Measurements from ENCODE around the gene EEF1AKMT4.
"Not testable (repeated sequence)": the region's sequence is repeated elsewhere in the genome, so short reads cannot be mapped to it uniquely, and the experiment has no call there.

EEF1AKMT4 gene

DNA sequence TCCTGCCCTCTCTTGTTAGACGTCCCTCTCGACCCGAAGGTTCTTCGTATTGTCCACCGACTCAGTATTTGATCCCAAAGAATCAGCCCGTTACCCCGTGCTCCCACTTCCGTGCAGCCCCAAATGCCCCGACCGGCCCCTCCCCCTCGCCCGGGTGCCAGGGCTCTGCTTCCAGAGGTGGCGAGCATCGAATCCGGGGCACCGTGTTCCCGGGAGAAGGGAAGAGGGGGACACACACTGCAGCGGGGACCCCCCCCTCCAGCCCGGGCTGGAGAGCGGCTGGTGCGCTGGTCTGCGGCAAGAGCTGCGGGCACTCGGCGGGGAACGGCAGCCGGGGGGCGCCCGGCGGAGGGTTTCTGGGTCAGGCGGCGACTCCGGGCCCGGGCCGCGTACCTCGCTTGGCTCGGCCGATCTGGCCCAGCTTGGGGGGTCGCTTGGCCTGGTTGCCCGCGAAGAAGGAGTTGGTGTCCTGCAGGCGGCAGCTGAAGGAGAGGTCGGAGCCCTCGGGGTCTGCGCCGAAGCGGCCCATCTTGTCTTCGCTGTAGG is 11.3 kb downstream of the EEF1AKMT4 start:
- DNase-seq (ENCODE audit: low spot score) = no peak

DNA sequence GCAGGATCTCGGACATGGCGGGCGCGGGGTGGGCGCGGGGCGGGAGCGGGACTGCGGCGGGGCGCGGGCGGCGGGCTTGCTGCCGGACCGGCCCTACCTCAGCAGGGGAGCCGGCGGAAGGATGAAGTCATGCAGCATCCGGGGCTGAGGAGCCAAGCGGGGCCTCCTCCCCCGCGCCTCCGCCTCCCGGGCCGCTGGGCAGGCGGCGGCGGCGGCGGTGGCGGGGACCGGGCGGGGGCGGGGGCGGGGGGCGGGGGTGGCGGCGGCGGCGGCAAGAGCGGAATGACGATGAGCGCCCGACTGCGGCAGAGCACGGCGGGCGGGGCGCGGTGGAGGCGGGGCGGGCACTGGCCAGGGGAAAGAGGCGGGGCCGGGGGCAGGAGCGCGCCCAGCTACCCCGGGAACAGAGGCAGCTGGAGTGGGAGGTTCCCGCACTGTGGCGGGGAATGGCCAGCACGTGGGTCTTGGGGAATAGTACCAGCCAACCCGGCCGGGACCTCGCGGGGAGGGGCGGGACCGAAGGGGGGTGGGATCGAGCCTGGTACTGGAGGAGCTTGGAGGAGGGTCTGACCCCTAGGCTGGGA is 11.9 kb downstream of the EEF1AKMT4 start, which contains the start of gene CAMK2N2:
CAMK2N2 (minus strand) TSS at position 284 of the 584 bp plus-strand sequence; CDS start at position 16, 268 bp downstream.
- DNase-seq (ENCODE audit: low spot score) = peak; percentile 56

DNA sequence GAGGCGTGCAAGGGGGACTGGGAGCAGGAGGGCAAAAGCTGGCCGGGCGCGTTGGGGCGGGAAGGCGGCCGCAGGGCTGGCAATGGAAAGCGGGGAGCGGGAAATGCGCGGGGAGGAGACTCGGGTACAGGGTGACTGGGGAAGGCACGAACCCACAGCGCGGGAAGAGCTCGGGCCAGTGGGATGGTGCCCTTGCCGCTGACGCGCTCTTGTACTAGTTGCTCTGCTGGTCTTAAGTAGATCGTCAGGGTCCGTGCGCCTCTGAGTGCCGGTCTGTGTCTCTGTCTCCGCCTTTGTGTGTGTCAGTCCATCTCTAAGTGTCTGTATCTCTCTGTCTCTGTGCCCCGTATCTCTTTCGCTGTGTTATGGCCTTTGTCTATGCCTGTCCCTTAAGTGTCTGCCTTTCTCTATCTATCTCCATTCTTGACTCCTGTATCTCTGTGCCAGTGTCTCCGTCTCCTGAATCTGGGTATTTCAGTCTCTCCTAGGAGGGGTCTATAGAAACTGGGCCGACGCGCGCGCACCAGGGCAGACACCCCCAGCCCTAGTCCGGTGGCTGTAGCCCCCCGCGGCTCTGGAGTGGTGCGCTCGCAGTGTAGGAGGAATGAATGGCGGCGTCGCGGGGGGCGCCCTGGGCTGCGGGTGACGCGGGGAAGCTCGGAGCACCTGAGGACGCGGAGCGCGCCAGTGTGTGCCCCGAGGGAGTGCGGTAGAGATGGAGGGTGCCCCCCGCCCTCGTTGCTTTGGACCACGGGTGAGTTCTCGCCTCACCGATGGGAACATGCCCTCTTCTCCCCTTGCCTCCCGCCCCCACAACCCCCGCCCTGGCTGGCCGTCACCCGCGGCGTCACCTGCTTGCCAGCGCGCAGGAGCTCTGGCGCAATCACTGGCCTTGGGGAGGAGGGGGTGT is 12.6 kb downstream of the EEF1AKMT4 start:
- no peak for DNase-seq (ENCODE audit: low spot score)

DNA sequence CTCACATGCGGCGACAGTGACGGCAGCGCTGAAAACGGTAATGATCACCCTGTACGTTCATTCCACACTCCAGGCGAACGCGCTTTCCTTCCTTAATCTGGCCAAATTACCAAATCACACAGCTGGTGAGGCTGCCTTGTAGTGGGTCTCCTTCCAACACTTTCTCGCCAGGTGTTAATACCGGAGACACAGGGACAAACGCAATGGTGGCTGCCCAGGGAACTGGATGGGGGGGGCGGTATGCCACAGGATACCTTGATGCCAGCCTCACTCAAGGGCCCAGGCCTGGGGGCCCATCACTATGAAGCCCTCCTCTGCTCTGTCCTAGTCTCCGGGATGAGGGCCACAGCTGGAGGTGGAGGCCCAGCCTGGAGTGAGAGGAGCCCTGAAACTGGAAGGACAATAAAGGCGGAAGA is 13.3 kb downstream of the EEF1AKMT4 start:
- DNase-seq (ENCODE audit: low spot score) = no peak

DNA sequence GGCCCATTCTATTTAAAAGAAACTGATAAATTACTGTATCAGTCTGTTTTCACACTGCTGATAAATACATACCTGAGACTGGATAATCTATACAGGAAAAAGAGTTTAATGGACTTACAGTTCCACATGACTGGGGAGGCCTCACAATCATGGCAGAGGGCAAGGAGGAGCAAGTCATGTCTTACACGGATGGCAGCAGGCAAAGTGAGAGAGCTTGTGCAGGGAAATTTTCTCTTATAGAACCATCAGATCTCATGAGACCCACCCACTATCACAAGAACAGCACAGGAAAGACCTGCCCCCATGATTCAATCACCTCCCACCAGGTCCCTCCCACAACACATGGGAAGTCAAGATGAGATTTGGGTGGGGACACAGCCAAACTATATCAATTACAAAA is 17.8 kb downstream of the EEF1AKMT4 start:
- DNase-seq (ENCODE audit: low spot score) = not testable (repeated sequence)

DNA sequence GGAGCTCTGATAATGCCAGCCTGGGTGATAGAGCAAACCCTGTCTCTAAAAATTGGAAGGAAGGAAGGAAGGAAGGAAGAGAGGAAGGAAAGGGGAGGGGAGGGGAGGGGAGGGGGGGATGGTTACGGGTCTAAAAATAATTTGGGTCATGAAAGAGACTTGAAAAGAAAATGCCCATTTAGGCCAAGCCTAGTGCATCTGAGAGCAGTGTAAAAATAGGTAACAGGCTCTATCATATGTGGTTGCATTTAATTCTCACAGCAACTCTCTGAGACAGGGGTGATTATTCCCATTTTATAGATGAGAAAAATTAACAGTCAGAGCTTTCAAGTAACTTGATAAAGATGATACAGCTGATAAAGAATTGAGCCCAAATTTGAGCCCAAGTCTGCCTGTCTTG is 22.8 kb downstream of the EEF1AKMT4 start:
- no peak for DNase-seq (ENCODE audit: low spot score)

DNA sequence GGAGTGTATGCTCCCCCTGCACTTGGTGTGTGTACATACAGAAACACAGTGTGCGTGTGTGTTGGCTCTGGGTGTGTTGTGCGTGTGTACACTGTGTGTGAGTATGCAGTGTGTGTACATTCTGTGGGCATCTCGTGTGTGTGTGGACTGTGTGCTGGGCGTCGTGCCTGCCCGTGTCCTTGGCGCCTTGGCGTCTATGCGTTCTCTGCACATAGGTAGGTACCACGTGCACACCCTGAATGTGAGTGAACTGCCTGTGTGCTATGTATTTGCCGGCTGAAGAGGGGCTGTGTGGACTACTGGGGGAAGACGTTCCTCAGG is 25.9 kb downstream of the EEF1AKMT4 start:
- DNase-seq (ENCODE audit: low spot score) = no peak

DNA sequence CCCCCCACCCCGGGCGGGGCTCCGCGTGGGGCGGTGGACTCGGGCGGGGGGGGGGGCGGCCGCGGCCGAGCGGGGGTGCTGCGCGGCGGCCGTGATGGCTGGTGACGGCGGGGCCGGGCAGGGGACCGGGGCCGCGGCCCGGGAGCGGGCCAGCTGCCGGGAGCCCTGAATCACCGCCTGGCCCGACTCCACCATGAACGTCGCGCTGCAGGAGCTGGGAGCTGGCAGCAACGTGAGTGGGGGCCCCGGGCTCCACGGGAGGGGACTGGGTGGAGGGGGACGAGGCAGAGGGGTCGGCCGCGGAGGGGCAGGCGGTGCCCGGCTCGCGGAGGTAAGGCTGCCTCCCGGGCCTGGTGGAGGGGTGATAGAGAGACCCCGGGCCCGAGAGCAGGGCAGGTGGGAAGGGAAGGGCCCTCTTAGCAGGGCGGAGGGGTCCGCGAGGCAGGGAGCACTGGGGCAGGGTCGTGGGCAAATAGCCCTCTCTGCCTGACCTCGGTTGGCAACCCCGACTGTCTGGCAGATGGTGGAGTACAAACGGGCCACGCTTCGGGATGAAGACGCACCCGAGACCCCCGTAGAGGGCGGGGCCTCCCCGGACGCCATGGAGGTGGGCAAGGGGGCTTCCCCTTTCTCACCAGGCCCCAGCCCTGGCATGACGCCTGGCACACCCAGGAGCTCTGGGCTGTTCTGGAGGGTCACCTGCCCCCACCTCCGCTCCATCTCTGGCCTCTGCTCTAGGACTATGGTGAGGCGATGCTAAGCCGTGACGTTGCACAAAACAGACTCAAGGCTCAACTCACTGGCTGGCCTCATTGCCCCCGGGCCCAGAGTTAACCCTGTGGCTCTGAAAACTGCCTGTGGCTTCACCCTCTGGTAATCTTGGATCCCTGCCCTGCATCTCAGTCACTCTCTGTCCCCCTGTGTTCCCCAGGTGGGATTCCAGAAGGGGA is 26.8 kb downstream of the EEF1AKMT4 start, which contains the start of gene ECE2:
ECE2 (plus strand) TSS at position 62 of the 950 bp plus-strand sequence; CDS start at position 194, 132 bp downstream.
- no peak for DNase-seq (ENCODE audit: low spot score)

DNA sequence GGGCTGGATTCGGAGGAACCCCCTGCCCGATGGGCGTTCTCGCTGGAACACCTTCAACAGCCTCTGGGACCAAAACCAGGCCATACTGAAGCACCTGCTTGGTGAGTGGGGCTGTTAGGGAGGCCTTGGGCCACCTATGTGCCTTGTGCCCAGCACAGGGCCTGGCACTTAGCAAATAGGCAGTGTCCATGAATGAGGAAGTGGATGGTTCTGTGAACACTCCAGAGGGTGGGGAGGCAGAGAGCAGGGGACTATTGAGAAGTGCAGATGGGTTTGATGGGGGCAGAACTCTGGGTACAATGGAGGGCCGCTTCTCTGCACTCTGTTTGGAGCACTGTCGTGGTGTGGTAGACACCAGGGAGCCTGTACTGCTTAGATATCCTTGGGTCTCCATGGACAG is 27.9 kb downstream of the EEF1AKMT4 start:
- no peak for DNase-seq (ENCODE audit: low spot score)

DNA sequence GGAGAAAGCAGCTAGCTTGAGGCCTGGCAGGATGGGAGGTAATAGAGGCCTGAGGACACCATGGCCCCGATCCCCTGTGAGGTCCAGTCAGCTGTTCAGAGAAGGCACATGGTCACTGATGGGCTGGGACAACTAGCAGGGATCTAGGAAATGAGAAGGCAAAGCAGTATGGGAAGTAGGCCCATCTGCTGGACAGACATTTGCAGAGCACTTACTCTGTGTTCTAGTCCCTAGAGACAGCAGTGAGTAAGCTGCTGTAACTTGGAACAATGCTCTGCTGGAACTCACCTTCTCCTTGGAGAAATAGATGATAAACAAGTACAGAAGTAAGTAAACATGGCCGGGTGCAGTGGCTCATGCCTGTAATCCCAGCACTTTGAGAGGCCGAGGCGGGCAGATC is 33.5 kb downstream of the EEF1AKMT4 start:
- no peak for DNase-seq (ENCODE audit: low spot score)

DNA sequence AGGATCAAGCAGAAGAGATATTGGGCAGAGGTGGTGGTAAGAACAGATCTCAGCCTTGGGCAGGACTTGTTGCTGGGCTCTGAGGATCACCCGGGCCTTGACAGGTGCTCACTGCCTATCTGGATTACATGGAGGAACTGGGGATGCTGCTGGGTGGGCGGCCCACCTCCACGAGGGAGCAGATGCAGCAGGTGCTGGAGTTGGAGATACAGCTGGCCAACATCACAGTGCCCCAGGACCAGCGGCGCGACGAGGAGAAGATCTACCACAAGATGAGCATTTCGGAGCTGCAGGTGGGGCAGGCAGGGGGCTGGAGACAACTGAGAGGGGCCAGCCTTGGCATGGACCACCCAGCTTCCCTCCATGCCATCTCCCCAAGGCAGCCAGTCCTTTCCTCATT is 34.2 kb downstream of the EEF1AKMT4 start:
- no peak for DNase-seq (ENCODE audit: low spot score)

DNA sequence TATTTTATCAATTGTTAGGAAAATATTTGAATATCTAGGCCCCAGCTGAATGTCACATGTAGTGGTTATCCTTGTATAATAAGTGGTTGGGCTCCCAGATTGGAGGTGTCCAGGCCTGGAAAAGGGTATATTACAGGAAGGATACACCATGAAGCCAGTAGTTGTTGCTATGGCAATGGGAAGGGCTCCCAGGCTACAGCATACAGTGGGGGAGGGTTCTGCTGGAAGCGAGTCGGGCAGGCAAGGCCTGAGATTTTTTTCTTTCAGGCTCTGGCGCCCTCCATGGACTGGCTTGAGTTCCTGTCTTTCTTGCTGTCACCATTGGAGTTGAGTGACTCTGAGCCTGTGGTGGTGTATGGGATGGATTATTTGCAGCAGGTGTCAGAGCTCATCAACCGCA is 35.2 kb downstream of the EEF1AKMT4 start:
- peak; percentile 36 for DNase-seq (ENCODE audit: low spot score)

DNA sequence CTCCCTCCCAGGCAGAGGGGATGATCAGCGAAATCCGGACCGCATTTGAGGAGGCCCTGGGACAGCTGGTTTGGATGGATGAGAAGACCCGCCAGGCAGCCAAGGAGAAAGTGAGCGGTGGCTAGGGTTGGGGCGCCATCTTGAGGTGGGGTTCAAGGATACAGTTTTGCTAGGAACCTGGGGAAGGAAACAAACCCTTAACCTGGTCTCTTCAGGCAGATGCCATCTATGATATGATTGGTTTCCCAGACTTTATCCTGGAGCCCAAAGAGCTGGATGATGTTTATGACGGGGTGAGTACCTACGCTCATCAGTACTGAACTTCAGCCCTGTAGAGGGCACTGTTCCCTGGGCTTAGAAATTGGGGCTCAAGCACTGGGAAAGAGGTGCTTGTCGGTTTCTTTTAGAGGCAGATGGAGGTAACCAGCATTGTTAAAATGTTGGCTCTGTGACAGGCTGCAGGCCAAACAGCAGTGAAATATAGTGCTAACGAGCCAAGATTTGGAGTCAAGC is 40.0 kb downstream of the EEF1AKMT4 start:
- DNase-seq (ENCODE audit: low spot score) = peak; percentile 72

DNA sequence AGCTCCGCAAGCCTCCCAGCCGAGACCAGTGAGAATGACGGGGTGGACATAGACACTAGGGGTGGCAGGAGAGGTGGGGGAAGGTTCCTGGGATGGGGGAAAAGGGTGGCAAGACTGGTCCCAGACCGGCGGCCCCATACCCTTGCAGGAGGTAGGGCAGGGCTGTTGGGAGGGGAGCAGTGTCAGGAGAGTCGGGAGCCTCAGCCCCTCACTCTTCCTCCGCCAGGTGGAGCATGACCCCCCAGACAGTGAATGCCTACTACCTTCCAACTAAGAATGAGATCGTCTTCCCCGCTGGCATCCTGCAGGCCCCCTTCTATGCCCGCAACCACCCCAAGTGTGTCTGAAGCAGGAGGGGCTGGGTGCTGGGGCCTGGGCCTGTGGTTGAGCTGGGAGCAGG is 40.9 kb downstream of the EEF1AKMT4 start:
- no peak for DNase-seq (ENCODE audit: low spot score)

DNA sequence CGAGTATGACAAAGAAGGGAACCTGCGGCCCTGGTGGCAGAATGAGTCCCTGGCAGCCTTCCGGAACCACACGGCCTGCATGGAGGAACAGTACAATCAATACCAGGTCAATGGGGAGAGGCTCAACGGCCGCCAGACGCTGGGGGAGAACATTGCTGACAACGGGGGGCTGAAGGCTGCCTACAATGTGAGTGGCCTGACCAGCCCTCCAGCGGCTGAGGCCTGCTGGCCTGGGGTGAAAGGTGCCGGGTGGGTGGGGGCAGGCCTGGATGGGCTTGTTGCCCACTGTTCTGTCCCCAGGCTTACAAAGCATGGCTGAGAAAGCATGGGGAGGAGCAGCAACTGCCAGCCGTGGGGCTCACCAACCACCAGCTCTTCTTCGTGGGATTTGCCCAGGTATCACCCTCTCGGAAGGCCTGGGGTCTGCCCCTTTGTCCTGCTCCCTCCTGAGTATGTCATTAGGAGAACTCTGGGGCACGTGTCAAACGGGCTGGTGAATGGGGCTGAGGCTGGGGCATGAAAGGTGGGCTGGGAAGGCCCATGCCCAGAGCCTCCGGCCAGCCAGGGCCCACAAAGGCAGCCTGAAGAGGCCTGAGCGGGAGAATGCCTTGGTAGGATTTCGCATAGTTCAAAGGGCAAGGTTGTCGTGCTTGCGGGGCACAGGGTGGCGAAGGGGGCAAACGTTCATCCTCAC is 41.7 kb downstream of the EEF1AKMT4 start:
- DNase-seq (ENCODE audit: low spot score) = no peak

DNA sequence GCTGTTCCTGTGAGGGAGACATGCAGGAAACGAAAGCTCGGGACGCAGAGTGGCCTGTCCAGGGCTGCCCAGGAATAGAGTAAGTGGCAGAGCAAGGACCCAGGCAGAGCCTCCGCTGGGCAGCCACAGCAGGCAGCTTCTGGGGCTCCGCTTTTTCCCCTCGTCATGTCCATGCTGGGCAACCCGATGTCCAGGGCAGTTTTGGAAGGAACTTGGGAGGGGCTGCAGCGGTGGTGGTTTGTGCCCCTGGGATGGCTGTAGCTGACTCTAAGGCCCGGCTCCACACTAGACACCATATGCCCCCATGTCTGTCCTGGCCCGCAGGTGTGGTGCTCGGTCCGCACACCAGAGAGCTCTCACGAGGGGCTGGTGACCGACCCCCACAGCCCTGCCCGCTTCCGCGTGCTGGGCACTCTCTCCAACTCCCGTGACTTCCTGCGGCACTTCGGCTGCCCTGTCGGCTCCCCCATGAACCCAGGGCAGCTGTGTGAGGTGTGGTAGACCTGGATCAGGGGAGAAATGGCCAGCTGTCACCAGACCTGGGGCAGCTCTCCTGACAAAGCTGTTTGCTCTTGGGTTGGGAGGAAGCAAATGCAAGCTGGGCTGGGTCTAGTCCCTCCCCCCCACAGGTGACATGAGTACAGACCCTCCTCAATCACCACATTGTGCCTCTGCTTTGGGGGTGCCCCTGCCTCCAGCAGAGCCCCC is 42.4 kb downstream of the EEF1AKMT4 start:
- no peak for DNase-seq (ENCODE audit: low spot score)

DNA sequence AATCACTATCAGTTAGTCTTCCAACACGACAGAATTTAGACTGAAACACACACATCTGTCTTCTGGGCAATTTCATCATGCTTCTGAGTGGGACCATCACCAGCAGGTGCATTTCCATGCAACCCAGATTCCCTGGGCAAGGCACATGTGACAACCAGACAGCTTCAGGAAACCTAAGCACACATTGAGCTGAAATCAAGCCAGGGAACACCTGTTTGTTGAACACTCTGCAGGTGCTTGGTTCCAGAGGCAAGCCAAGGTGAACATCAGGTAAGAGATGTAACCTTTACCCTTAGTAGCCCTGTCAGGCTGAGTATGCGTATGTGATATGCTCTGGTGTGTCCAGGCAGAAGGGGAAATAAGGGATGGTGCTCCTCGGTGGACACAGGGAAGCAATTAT is 46.3 kb downstream of the EEF1AKMT4 start:
- no peak for DNase-seq (ENCODE audit: low spot score)

DNA sequence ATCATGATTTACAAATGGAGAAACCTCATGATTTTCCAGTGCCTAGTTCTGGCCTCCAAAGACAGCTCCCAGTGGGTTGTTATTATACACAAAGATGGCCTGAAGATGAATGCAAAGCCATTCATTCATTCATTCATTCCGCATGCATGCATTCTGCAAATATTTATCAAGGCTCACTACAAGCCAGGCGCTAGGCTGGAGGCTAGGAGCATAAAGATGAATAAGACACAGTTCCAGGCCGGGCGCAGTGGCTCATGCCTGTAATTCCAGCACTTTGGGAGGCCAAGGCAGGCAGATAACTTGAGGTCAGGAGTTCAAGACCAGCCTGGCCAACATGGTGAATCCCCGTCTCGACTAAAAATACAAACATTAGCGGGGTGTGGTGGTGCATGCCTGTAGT is 47.1 kb downstream of the EEF1AKMT4 start:
- DNase-seq (ENCODE audit: low spot score) = no peak

DNA sequence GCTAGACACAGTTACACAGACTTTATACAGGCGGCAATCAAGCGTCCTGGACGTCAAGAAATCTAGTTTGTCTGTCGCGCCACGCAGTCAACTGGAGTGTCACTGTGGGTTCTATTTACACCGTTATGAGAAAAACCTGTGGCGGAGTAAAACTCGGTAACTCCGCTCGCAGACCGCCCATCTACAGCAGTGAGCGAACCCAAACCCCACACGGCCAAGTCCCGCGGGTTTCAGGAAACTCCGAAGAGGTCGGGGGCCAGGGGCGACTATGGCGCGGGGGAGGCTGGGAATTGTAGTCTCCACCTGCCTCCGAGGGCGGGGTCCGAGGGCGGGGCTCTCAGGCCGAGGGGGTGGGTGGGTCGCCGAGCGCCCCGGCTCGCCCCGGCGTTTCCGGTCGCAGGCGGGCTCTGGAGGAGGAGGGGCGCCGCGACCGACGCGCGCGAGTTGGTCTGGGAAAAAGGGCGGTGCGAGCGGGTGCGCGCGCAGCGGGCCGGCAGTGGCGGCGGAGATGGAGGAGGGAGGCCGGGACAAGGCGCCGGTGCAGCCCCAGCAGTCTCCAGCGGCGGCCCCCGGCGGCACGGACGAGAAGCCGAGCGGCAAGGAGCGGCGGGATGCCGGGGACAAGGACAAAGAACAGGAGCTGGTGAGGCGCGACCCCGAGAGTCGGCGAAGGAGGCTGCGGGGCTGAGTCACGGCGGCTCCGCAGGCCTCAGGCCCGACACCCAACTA is 49.5 kb downstream of the EEF1AKMT4 start, which contains the start of gene PSMD2:
PSMD2 (plus strand) TSS at position 483 of the 729 bp plus-strand sequence; CDS start at position 509, 26 bp downstream.
- peak; percentile 98 for DNase-seq (ENCODE audit: low spot score)

All from activated CD4-positive, alpha-beta T cell treated with anti-CD3 and anti-CD28 coated beads, Interleukin-2, Interleukin-4, amounts not matched to agents 100 ng/mL and 50 ng/mL, durations not matched to agents 16 hours and 8 hours (primary cell).